ENCODE measurements around the gene RGP1.

Gene RGP1

DNA sequence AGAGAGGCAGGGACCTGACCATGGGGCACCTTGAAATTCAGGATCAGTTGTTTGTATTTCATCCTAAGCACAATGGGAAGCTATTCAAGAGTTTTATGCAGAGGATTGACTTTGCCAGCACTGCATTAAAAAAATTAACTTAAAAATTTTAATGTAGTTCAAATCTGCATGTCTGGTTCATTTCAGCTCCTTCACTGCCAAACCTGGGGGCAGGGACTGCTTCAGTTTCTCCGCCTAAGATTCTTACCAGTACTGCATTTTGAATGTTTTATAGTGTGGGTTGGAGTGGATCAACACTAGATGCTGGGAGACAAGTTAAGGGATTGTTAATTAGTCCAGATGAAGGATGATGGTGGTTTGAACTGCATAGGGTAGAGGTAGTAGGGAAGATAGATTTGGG, 20.7 kb downstream of the RGP1 start:
- Histone ChIP-seq H3K4me1 (ENCODE audit: low read length) (no peaks in the 10 kb centered on the region), H3K79me2 (ENCODE audit: low read length) (peaks cover 18% of the 10 kb centered on the region), H2AFZ (ENCODE audit: low read length) (no peak overlapping the region), H3K36me3 (replicated peaks; ENCODE audit: insufficient read depth, low read length) (no peaks in the 10 kb centered on the region), H3K4me2 (ENCODE audit: low read depth, low read length) (no peak overlapping the region), H3K27me3 (replicated peaks; ENCODE audit: insufficient read depth, low read length) (no peaks in the 10 kb centered on the region), H4K20me1 (ENCODE audit: insufficient read depth, low read length) (no peaks in the 10 kb centered on the region), H3F3A (ENCODE audit: insufficient read depth, low read length) (no peaks in the 10 kb centered on the region), H3K4me3 (ENCODE audit: low read length) (no peak overlapping the region), H3K9me3 (replicated peaks; ENCODE audit: insufficient read depth, low read length) (no peaks in the 10 kb centered on the region), H3K27ac (ENCODE audit: low read length) (no peak overlapping the region), H3K9ac (ENCODE audit: low read length) (no peak overlapping the region), H3K9me2 (replicated peaks; ENCODE audit: insufficient read depth, low read length) (no peaks in the 10 kb centered on the region)
- TF ChIP-seq EZH2 (optimal IDR thresholded peaks at IDR 0.05; ENCODE audit: low read depth, low read length) (no peak), EZH2phosphoT487 (IDR thresholded peaks at IDR 0.05; ENCODE audit: low read length) (no peak)
- TF ChIP-seq, protein P1, sequence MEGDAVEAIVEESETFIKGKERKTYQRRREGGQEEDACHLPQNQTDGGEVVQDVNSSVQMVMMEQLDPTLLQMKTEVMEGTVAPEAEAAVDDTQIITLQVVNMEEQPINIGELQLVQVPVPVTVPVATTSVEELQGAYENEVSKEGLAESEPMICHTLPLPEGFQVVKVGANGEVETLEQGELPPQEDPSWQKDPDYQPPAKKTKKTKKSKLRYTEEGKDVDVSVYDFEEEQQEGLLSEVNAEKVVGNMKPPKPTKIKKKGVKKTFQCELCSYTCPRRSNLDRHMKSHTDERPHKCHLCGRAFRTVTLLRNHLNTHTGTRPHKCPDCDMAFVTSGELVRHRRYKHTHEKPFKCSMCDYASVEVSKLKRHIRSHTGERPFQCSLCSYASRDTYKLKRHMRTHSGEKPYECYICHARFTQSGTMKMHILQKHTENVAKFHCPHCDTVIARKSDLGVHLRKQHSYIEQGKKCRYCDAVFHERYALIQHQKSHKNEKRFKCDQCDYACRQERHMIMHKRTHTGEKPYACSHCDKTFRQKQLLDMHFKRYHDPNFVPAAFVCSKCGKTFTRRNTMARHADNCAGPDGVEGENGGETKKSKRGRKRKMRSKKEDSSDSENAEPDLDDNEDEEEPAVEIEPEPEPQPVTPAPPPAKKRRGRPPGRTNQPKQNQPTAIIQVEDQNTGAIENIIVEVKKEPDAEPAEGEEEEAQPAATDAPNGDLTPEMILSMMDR (IDR thresholded peaks at IDR 0.05; ENCODE audit: low read length) = no peak
- DNase-seq = no peak

DNA sequence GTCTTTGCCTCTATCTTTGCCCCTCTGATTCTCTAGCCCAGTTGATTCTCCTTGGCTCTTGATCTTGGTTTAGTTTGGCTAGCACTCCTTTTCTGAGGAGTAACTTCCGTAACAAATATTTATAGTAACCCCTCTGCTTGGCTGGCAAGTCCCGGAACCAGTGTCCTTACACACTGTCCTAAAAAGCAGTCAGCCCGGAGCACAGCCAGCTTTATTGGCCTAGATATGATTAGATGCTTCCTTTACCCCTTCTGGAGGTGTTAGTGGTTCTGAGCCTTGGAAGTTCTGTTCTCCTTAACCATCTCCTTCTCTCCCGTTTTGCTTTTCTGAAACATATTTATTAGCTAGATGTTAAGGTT, 22.0 kb downstream of the RGP1 start:
- Histone ChIP-seq H3K9me2 (replicated peaks; ENCODE audit: insufficient read depth, low read length) (no peaks in the 10 kb centered on the region), H4K20me1 (ENCODE audit: insufficient read depth, low read length) (no peaks in the 10 kb centered on the region), H3K4me2 (ENCODE audit: low read depth, low read length) (no peak overlapping the region), H3K27ac (ENCODE audit: low read length) (no peak overlapping the region), H3K9me3 (replicated peaks; ENCODE audit: insufficient read depth, low read length) (no peaks in the 10 kb centered on the region), H3K9ac (ENCODE audit: low read length) (no peak overlapping the region), H2AFZ (ENCODE audit: low read length) (no peak overlapping the region), H3K79me2 (ENCODE audit: low read length) (peaks cover 15% of the 10 kb centered on the region; the same call in 1 of the 2 replicates), H3F3A (ENCODE audit: insufficient read depth, low read length) (no peaks in the 10 kb centered on the region), H3K36me3 (replicated peaks; ENCODE audit: insufficient read depth, low read length) (no peaks in the 10 kb centered on the region), H3K4me3 (ENCODE audit: low read length) (no peak overlapping the region), H3K4me1 (ENCODE audit: low read length) (no peaks in the 10 kb centered on the region), H3K27me3 (replicated peaks; ENCODE audit: insufficient read depth, low read length) (no peaks in the 10 kb centered on the region)
- TF ChIP-seq, protein P1 (IDR thresholded peaks at IDR 0.05; ENCODE audit: low read length) = no peak
- no peak for TF ChIP-seq EZH2phosphoT487 (IDR thresholded peaks at IDR 0.05; ENCODE audit: low read length)
- no peak for TF ChIP-seq EZH2 (optimal IDR thresholded peaks at IDR 0.05; ENCODE audit: low read depth, low read length)
- DNase-seq = no peak

DNA sequence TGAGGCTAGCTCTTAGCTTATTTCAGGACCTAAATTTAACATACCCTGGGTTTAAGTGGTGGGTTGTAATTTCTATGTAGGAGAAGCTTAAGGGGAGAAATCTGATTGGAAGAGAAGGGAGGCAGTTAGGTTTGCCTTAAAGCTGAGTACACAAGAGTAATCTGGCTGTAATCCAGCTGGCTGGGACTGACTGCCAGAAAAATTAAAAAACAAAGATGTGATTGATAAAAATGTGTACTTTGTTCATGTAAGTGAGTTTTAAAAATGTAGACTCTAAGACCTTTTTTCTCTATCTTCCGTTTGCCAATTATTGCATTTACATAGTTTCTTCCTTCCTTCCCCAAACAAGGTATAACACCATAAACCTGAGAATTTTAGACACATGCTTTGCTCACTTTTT, 22.4 kb downstream of the RGP1 start:
- no peaks in the 10 kb centered on the region for H4K20me1 ChIP-seq (ENCODE audit: insufficient read depth, low read length)
- H3K27ac ChIP-seq (ENCODE audit: low read length) = no peak overlapping the region
- TF ChIP-seq, protein P1 (IDR thresholded peaks at IDR 0.05; ENCODE audit: low read length) = no peak
- TF ChIP-seq EZH2 (optimal IDR thresholded peaks at IDR 0.05; ENCODE audit: low read depth, low read length) (no peak), EZH2phosphoT487 (IDR thresholded peaks at IDR 0.05; ENCODE audit: low read length) (no peak)
- H3K4me1 ChIP-seq (ENCODE audit: low read length) = no peaks in the 10 kb centered on the region
- H3K27me3 ChIP-seq (replicated peaks; ENCODE audit: insufficient read depth, low read length) = no peaks in the 10 kb centered on the region
- no peaks in the 10 kb centered on the region for H3K9me3 ChIP-seq (replicated peaks; ENCODE audit: insufficient read depth, low read length)
- no peaks in the 10 kb centered on the region for H3F3A ChIP-seq (ENCODE audit: insufficient read depth, low read length)
- no peaks in the 10 kb centered on the region for H3K9me2 ChIP-seq (replicated peaks; ENCODE audit: insufficient read depth, low read length)
- no peaks in the 10 kb centered on the region for H3K36me3 ChIP-seq (replicated peaks; ENCODE audit: insufficient read depth, low read length)
- H3K79me2 ChIP-seq (ENCODE audit: low read length) = peaks cover 15% of the 10 kb centered on the region; the same call in 1 of the 2 replicates
- H2AFZ ChIP-seq (ENCODE audit: low read length) = no peak overlapping the region
- H3K4me2 ChIP-seq (ENCODE audit: low read depth, low read length) = no peak overlapping the region
- no peak overlapping the region for H3K4me3 ChIP-seq (ENCODE audit: low read length)
- no peak overlapping the region for H3K9ac ChIP-seq (ENCODE audit: low read length)
- no peak for DNase-seq
